ENCODE measurements around the gene CERS3. TPM values are rescaled to one million over a fixed set of nuclear protein-coding genes. Genes with fewer than 3 reads are reported as not detected.

Gene CERS3
- total and polyA plus RNA-seq, 2 of the 4 experiments (the other 2 are of a cell fraction) = not detected

DNA sequence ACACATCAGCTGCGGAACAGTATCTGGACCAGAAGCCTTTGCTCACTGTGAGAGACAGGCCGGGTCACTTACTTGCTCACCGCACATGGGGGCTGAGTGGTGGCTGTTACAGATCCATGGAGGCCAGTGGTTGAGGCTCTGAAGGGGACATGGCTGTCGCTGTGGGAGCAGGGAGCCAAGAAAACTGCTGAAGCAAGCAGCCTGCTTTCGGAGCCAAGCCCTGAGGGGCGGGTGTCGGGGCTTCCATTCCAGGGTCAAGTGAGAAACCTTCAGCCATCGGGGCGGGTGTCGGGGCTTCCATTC is 144.7 kb downstream of the CERS3 start:
- Histone ChIP-seq H3K4me1 (ENCODE audit: control insufficient read depth, insufficient read depth, low read length) (no peaks in the 10 kb centered on the region), H3K18ac (ENCODE audit: low read depth, low read length) (no peak overlapping the region), H3K4ac (ENCODE audit: low read depth, low read length) (no peak overlapping the region), H2AK9ac (replicated peaks; ENCODE audit: low read depth, low read length, poor library complexity) (no peak overlapping the region), H2BK120ac (ENCODE audit: low read depth, low read length) (no peak overlapping the region), H3K56ac (ENCODE audit: extremely low read depth, insufficient read depth, low read length) (no peak overlapping the region), H3K9ac (ENCODE audit: low read depth, low read length) (no peak overlapping the region), H2BK20ac (ENCODE audit: low read depth, low read length) (no peak overlapping the region), H4K91ac (ENCODE audit: insufficient read depth, low read depth, low read length) (no peak overlapping the region), H3K27ac (ENCODE audit: insufficient read depth, low read length) (no peak overlapping the region), H3K9me3 (ENCODE audit: control insufficient read depth, insufficient read depth, low read length) (peaks cover 33% of the 10 kb centered on the region), H3K4me2 (ENCODE audit: low read depth, low read length) (no peak overlapping the region), H4K5ac (ENCODE audit: low read depth, low read length) (no peak overlapping the region), H4K20me1 (ENCODE audit: insufficient read depth, low read length) (no peaks in the 10 kb centered on the region), H3K23ac (ENCODE audit: low read depth, low read length) (no peak overlapping the region), H2AK5ac (ENCODE audit: low read depth, low read length) (no peak overlapping the region), H2BK15ac (ENCODE audit: low read depth, low read length) (no peak overlapping the region), H3K79me1 (ENCODE audit: low read depth in 1 of 2, low read length in 2 of 2) (no peaks in the 10 kb centered on the region), H3K36me3 (ENCODE audit: control insufficient read depth, insufficient read depth, low read length) (no peaks in the 10 kb centered on the region), H3K9me1 (ENCODE audit: insufficient read depth, low read length) (no peaks in the 10 kb centered on the region), H3K27me3 (ENCODE audit: control insufficient read depth, insufficient read depth, low read length) (no peaks in the 10 kb centered on the region), H2AFZ (replicated peaks; ENCODE audit: low read length, poor library complexity) (no peak overlapping the region), H2BK5ac (ENCODE audit: low read depth, low read length, poor library complexity, severe bottlenecking) (no peak overlapping the region), H4K8ac (ENCODE audit: low read depth in 2 of 2, low read length in 2 of 2) (no peak overlapping the region), H3K4me3 (ENCODE audit: insufficient read depth, low read depth, low read length) (no peak overlapping the region), H3K14ac (replicated peaks; ENCODE audit: low read depth, low read length) (no peak overlapping the region)
- POLR2A ChIA-PET (ENCODE audit: unreplicated experiment) = no interaction called here
- CTCF ChIA-PET = no interaction called here
- in situ Hi-C loops (cut with MboI; ENCODE audit: low sequenced_read_pairs) = no loop called here
- intact Hi-C loops (cut with micrococcal nuclease) = no loop called here
- no TSS peak for BruUV-seq (replicated peaks)
- no peak for DNase-seq
- ATAC-seq (ENCODE audit: low read depth) = no peak
- dilution Hi-C loops (cut with HindIII; ENCODE audit: low sequenced_read_pairs, unreplicated experiment) = no loop called here
- 66% methylated on average over 6 of the region's 10 CpGs; no CpG with 5 or more reads in 1 of the 2 experiments for WGBS, 2 experiments (ENCODE audit: extremely low coverage in 2 of 2, insufficient read length in 1 of 2)
- TF ChIP-seq SMC3 (IDR thresholded peaks at IDR 0.05; ENCODE audit: low read depth, low read length) (no peak), NFE2L2 (IDR thresholded peaks at IDR 0.05; ENCODE audit: low read depth, low read length) (no peak), RFX5 (IDR thresholded peaks at IDR 0.05; ENCODE audit: low read depth, low read length) (no peak), RAD21 (IDR thresholded peaks at IDR 0.05; ENCODE audit: low read length) (no peak), FOS (IDR thresholded peaks at IDR 0.05; ENCODE audit: low read depth, low read length) (no peak), CEBPB (IDR thresholded peaks at IDR 0.05; ENCODE audit: low read depth, low read length) (no peak), CHD1 (IDR thresholded peaks at IDR 0.05; ENCODE audit: low read depth, low read length) (no peak), MAFK (IDR thresholded peaks at IDR 0.05; ENCODE audit: low read depth, low read length) (no peak), BHLHE40 (IDR thresholded peaks at IDR 0.05; ENCODE audit: low read depth, low read length) (no peak), MAZ (IDR thresholded peaks at IDR 0.05; ENCODE audit: borderline replicate concordance, low read depth, low read length) (no peak), USF2 (IDR thresholded peaks at IDR 0.05; ENCODE audit: low read depth, low read length) (no peak), MXI1 (IDR thresholded peaks at IDR 0.05; ENCODE audit: borderline replicate concordance, low read depth, low read length) (no peak), CTCF (conservative IDR thresholded peaks at IDR 0.05; ENCODE audit: low read depth, low read length) (no peak), RCOR1 (IDR thresholded peaks at IDR 0.05; ENCODE audit: insufficient replicate concordance, low read length) (no peak), POLR2A (IDR thresholded peaks at IDR 0.05; ENCODE audit: low read depth, low read length) (no peak)
- TF ChIP-seq, protein P1, sequence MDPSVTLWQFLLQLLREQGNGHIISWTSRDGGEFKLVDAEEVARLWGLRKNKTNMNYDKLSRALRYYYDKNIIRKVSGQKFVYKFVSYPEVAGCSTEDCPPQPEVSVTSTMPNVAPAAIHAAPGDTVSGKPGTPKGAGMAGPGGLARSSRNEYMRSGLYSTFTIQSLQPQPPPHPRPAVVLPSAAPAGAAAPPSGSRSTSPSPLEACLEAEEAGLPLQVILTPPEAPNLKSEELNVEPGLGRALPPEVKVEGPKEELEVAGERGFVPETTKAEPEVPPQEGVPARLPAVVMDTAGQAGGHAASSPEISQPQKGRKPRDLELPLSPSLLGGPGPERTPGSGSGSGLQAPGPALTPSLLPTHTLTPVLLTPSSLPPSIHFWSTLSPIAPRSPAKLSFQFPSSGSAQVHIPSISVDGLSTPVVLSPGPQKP (IDR thresholded peaks at IDR 0.05; ENCODE audit: borderline replicate concordance, low read depth, low read length) = no peak
